ENCODE data around the gene DTD1.

The DTD1 gene

GRCh38 chr20:18793625-18794427 is 206.0 kb downstream of the DTD1 start:
- DNase-seq: peak; percentile 43 to 96 (median 85)

GRCh38 chr20:18794428-18794787 is 206.6 kb downstream of the DTD1 start:
- DNase-seq: no peak

GRCh38 chr20:18795366-18795765 is 207.5 kb downstream of the DTD1 start:
- DNase-seq: no peak

- no peak for DNase-seq
Measured at GRCh38 chr20:18796282-18796833, 208.5 kb downstream of the DTD1 start.

- DNase-seq: no peak
Measured at GRCh38 chr20:18801516-18801915, 213.7 kb downstream of the DTD1 start.

GRCh38 chr20:18802012-18802634 is 214.3 kb downstream of the DTD1 start:
- no peak for DNase-seq

- DNase-seq: no peak
Measured at GRCh38 chr20:18805881-18806280, 218.0 kb downstream of the DTD1 start.

- no peak for DNase-seq
Measured at GRCh38 chr20:18808712-18809111, 220.9 kb downstream of the DTD1 start.

GRCh38 chr20:18811186-18811585 is 223.3 kb downstream of the DTD1 start:
- DNase-seq: no peak

GRCh38 chr20:18811904-18812303 is 224.1 kb downstream of the DTD1 start:
- DNase-seq: no peak

- no peak for DNase-seq
Measured at GRCh38 chr20:18813483-18813882, 225.6 kb downstream of the DTD1 start, which contains the start of gene SCP2D1. Gene SCP2D1 (plus strand): TSS chr20:18813783. CDS start chr20:18813816, 33 bp downstream.

GRCh38 chr20:18815194-18815942 is 227.5 kb downstream of the DTD1 start:
- no peak for DNase-seq
